Measurements from ENCODE around the gene AGPAT2.

The AGPAT2 gene

GRCh38 chr9:136686794-136687711 lies at the start of gene AGPAT2:
Gene AGPAT2, minus strand, starts transcription at chr9:136687457. Its CDS starts 100 bp downstream, at chr9:136687357.
- peak; percentile 17 for DNase-seq

- DNase-seq: no peak
These were observed 48.7 kb upstream of the AGPAT2 start for GRCh38 chr9:136735812-136736480.

- no peak for DNase-seq
These were observed 47.7 kb upstream of the AGPAT2 start for GRCh38 chr9:136734837-136735496.

- no peak for DNase-seq
These were observed 46.4 kb upstream of the AGPAT2 start for GRCh38 chr9:136733611-136734010.

- no peak for DNase-seq
These were observed 45.4 kb upstream of the AGPAT2 start for GRCh38 chr9:136732444-136733178.

GRCh38 chr9:136729926-136730325 lies 42.7 kb upstream of the AGPAT2 start:
- no peak for DNase-seq

- DNase-seq: no peak
These were observed 41.9 kb upstream of the AGPAT2 start for GRCh38 chr9:136729144-136729543.

- DNase-seq: no peak
These were observed 41.4 kb upstream of the AGPAT2 start for GRCh38 chr9:136728548-136729123.

- peak; percentile 7 for DNase-seq
These were observed 40.9 kb upstream of the AGPAT2 start for GRCh38 chr9:136728080-136728547.

GRCh38 chr9:136726631-136727191 lies 39.5 kb upstream of the AGPAT2 start:
- DNase-seq: no peak

GRCh38 chr9:136726118-136726517 lies 38.9 kb upstream of the AGPAT2 start:
- no peak for DNase-seq

- no peak for DNase-seq
These were observed 38.4 kb upstream of the AGPAT2 start for GRCh38 chr9:136725612-136726011.

- DNase-seq: no peak
These were observed 37.5 kb upstream of the AGPAT2 start for GRCh38 chr9:136724772-136725171.

GRCh38 chr9:136723989-136724388 lies 36.7 kb upstream of the AGPAT2 start:
- DNase-seq: no peak

- no peak for DNase-seq
These were observed 36.2 kb upstream of the AGPAT2 start for GRCh38 chr9:136723362-136723976.

- no peak for DNase-seq
These were observed 35.7 kb upstream of the AGPAT2 start for GRCh38 chr9:136722969-136723356.

- DNase-seq: no peak
These were observed 35.1 kb upstream of the AGPAT2 start for GRCh38 chr9:136722093-136722968.

- no peak for DNase-seq
These were observed 34.3 kb upstream of the AGPAT2 start for GRCh38 chr9:136721339-136722092.

GRCh38 chr9:136720898-136721338 lies 33.7 kb upstream of the AGPAT2 start:
- no peak for DNase-seq

All from NCI-H526 treated with DMSO at 0.1 percent for 48 hours (cell line).